Measurements from ENCODE around the gene NLGN1. TPM values are rescaled to one million over a fixed set of nuclear protein-coding genes. Genes with fewer than 3 reads are reported as not detected.

Gene NLGN1
- total RNA-seq, 1 experiment from 2014 or later: 5.2 TPM

DNA sequence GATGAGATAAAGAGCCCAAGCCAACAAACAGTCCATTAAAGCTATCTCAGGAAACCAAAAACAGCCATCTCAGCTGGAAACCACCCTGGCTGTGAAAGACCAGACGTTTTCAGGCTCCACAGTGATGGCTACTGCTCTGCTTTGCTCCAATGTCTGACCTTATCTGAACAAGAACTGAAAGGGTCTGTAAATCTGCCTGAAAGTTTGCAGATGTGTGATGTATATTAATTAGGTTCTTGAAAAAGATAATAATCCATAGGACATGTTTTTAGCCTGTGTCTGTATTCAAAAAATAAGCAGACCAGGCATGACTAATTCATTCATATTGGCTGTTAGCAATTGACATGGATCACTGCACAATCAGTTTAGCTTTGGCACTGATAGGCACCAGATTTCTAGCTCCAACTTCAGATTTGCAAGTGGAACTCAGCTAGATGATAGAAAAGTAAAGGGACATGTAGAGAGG lies 850.2 kb downstream of the NLGN1 start:
- H2AFZ ChIP-seq (ENCODE audit: low read length): no peak overlapping the region
- no peak overlapping the region for H3K27ac ChIP-seq (ENCODE audit: insufficient read length, low read depth, low read length)
- no peak overlapping the region for H3K14ac ChIP-seq (ENCODE audit: insufficient read depth, low read length)
- H3K4me3 Mint-ChIP-seq: no peak overlapping the region
- WGBS (ENCODE audit: extremely low coverage, insufficient read length, low lambda C conversion rate): no CpG with 5 or more reads among the region's 1 CpG
- H3K27ac Mint-ChIP-seq: no peak overlapping the region
- H3K56ac ChIP-seq (ENCODE audit: insufficient read length, low read depth, low read length): no peak overlapping the region
- no peak overlapping the region for H3K23ac ChIP-seq (ENCODE audit: insufficient read length, low read depth, low read length)
- H3K9me3 ChIP-seq (ENCODE audit: control insufficient read depth, low read depth, low read length): no peaks in the 10 kb centered on the region
- H4K8ac ChIP-seq (replicated peaks; ENCODE audit: insufficient read length, low read depth, low read length): no peak overlapping the region
- H2BK120ac ChIP-seq (ENCODE audit: low read depth, low read length, poor library complexity, severe bottlenecking): no peak overlapping the region
- no peaks in the 10 kb centered on the region for H3K23me2 ChIP-seq (ENCODE audit: insufficient read length, low read depth, low read length, poor library complexity, severe bottlenecking)
- no peak overlapping the region for H4K91ac ChIP-seq (ENCODE audit: insufficient read length, low read depth, low read length)
- H2BK15ac ChIP-seq (ENCODE audit: low read depth, low read length): no peak overlapping the region
- no peak overlapping the region for H3K9ac ChIP-seq (ENCODE audit: extremely low read depth, insufficient read length, low read length)
- H3K4ac ChIP-seq (ENCODE audit: low read depth, low read length): no peak overlapping the region
- no peak overlapping the region for H3T11ph ChIP-seq (ENCODE audit: low read length)
- H2BK20ac ChIP-seq (ENCODE audit: low read depth, low read length, poor library complexity, severe bottlenecking): no peak overlapping the region
- no peak for TF ChIP-seq CTCF (conservative IDR thresholded peaks at IDR 0.05)
- H3K4me1 ChIP-seq (ENCODE audit: insufficient read depth, low read length): no peaks in the 10 kb centered on the region
- no peak overlapping the region for H3K4me2 ChIP-seq (ENCODE audit: insufficient read depth, insufficient read length, low read length)
- H3K4me1 Mint-ChIP-seq: peaks cover 3 to 4% of the 10 kb centered on the region in 2 experiments; a peak in 2 of 4 replicates
- H3K79me2 ChIP-seq (ENCODE audit: insufficient read depth, low read length): no peaks in the 10 kb centered on the region
- no peaks in the 10 kb centered on the region for H3K27me3 ChIP-seq (ENCODE audit: insufficient read depth, low read length)
- no peaks in the 10 kb centered on the region for H3K79me1 ChIP-seq (ENCODE audit: insufficient read depth, low read depth, low read length, poor library complexity, severe bottlenecking)
- H2BK12ac ChIP-seq (ENCODE audit: insufficient read length, low read depth, low read length): no peak overlapping the region
- H2BK5ac ChIP-seq (ENCODE audit: insufficient read length, low read length): no peak overlapping the region
- no peak overlapping the region for H2AK5ac ChIP-seq (ENCODE audit: insufficient read length, low read length)
- H3K18ac ChIP-seq (ENCODE audit: insufficient read length, low read depth, low read length): no peak overlapping the region
- H4K20me1 ChIP-seq (ENCODE audit: control insufficient read depth, insufficient read depth, insufficient read length): no peaks in the 10 kb centered on the region
- H3K36me3 Mint-ChIP-seq (ENCODE audit: insufficient read depth in 1 of 3, low read depth in 3 of 3): 0 out of 7 replicates have a peak, but pooled peaks cover 0 to 2% (median 0%) of the 10 kb centered on the region in 3 experiments
- H3K27me3 Mint-ChIP-seq (ENCODE audit: low read depth): no peaks in the 10 kb centered on the region
- H4K5ac ChIP-seq (ENCODE audit: insufficient read length, low read depth, low read length): no peak overlapping the region
- no peaks in the 10 kb centered on the region for H3K9me3 Mint-ChIP-seq
- no peak for DNase-seq

Measured in H9 (cell line).